HG02571 (cell line): ENCODE results near the gene PARVB.

Experiments
- ATAC-seq: cut with Tn5 transposase; IDR thresholded peaks from one replicate; pipeline ENCODE4 v1.9.1; 2021; ENCODE audit warnings: mild to moderate bottlenecking, moderate library complexity; ENCODE audit not compliant: unreplicated experiment

The PARVB gene

GRCh38 chr22:44130076-44130711, 106.1 kb downstream of the PARVB start:
- ATAC-seq: no peak

GRCh38 chr22:44131412-44131811, 107.3 kb downstream of the PARVB start:
- ATAC-seq: no peak

DNA sequence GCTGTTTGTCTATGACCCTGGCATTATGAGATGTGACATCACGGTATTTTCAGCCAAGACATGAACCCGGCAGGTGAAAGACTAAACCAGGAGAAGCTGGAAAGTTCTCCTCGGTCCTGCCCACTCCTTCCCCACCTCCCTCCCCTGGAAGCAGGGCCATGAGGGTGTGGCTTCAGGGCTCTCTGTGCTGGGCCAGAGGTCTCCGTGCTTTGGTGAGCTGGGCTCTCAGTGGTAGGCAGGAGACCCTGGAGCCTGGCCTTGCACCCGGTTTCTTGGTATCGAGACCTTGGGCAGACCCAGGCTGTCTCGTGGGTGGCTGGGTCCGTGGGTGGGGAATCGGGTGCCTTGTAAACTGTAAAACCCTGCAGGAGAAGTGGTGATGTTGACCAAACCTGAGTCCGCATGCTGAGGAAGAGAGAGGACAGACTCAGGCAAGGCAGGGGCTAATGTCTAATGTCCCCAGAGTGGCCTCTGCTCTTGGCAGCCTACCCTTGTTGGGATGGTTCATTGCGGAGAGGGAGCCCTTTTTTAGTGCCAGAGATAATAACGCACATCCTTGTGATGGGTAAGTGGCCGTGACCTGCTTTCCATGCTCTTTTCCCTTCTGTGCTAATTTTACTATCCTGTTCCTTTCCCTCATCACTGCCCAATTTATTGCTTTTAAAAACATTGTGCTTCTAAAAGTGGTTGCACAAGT, 108.0 kb downstream of the PARVB start:
- ATAC-seq: no peak

DNA sequence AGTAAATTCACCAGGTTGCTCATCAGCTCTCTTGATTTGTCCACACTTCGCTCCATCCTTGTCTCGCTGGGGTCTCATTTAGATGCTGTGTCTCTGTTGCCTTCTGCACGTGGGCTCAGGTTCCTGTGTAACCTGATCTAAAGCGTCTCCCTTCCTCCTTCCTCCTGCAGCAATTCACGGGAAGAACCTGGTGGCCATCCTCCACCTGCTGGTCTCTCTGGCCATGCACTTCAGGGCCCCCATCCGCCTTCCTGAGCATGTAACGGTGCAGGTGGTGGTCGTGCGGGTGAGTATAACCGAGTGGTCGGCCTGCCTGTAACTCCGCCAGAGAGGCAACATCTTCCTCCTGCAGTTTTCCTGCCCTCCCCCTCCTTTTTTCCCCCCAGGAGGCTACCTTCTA, 108.6 kb downstream of the PARVB start:
- no peak for ATAC-seq

DNA sequence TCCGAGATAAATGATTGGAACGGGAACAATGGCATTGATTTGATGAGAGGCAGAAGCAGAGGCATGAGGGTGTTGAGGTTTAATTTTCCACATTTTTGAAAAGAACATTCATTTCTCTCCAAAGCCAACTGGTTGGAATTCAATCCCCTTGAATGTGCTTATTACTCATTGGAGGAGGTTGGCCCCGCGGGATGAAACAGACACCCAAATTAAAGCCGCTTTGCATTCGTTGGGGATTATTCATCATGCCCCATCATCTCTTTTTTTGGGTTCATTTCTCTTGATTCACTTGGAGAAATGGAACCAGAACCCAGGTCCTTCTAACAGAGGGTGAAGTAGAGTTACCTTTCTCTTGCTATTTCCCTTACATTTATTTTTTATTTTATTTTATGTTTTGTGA, 109.1 kb downstream of the PARVB start:
- ATAC-seq: no peak

DNA sequence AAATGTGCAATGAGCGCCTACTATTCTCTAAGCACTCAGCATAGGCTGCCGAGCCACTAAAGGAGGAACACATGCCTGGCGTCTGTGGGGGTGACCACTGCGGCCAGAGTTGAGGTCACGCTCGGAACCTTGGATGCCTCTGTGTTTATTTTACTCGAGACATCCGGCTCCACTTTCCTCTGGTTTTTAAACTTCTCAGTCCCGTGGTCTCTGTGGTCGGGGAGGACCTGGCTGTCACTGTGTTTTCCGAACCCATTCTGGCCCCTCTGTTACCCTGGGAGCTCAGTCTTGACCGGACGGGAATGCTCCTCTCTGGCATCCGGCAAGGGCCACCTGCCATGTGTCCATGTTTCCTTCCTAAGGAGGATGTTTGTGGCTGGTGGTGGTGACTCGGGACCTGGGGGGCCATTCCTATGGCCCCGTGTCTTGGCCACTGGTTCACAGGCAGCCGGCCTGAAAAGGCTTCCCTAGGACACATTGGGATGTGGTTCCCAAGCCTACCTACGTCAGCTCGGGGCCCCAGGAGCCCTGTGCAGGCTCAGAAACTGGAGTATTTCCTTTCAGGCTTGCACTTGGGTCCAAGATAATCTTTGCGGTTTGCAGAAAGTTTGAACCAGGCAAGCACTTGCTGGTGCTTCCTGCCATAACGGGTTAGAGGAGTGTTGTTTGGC, 109.9 kb downstream of the PARVB start:
- no peak for ATAC-seq

- no peak for ATAC-seq
These were observed 112.0 kb downstream of the PARVB start for GRCh38 chr22:44136112-44136511.

GRCh38 chr22:44136786-44137185, 112.7 kb downstream of the PARVB start:
- no peak for ATAC-seq

DNA sequence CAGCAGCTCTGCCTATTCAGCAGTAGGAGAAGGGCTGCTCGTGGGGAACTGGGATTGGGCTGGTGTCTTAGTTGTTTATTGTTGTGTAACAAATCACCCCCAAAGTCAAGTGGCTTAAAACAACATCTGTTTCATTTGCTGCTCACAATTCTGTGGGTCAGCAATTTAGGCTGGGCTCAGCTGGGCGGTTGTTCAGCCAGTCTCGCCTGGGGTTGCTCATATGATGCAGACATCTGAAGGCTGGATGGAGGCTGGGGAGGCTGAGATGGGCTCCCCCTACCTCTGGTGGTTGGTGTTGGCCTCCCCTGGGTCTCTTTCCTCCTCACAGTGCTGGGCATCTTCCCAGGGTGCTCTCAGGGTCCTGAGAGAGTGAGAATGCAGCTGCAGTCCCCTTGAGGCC, 113.3 kb downstream of the PARVB start:
- no peak for ATAC-seq

- ATAC-seq: no peak
These were observed 115.7 kb downstream of the PARVB start for GRCh38 chr22:44139773-44140172.

GRCh38 chr22:44142421-44143104, 118.5 kb downstream of the PARVB start:
- ATAC-seq: no peak

DNA sequence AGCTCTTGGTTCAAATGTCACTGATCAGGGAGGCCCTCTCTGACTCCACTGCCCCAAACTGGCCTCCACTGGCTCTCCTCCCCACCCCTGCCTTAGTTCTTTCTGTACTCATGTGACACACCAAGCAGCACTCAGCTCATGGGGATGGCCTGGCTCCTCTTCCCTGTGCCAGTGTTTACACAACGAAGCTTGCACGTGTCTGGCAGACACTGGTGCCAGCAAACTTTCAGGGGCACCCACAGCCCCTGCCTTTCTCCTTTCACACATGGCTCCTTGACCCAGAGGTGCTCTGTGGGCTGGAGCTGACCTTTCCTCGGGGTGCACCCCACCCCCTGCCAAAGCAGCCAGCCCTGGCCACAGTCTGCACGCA, 119.0 kb downstream of the PARVB start:
- ATAC-seq: no peak

- no peak for ATAC-seq
These were observed 119.5 kb downstream of the PARVB start for GRCh38 chr22:44143579-44143978.

DNA sequence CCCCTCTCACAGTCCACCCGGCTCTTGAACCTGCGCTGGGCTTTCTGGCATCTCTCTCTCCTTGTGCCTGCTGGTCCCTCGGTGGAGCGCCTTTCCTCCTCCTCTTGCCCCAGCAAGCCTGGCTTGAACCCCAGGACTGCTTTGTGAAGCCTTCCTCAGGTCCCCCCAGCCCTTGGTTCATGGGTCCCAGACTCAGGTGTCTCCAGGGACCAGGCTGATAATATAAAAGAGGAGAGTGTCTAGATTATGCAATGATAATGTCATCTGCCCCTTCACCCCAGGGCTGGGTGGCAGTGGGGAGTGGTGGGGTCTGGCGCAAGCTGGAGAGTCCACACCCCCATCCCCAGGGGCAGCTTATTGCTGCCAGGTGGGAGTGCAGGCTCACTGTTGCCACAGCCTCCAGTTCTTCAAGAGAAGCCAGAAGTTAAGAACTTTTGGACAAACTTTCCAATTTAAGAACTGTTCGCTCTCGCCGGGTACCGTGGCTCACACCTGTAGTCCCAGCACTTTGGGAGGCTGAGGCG, 120.0 kb downstream of the PARVB start:
- no peak for ATAC-seq

- ATAC-seq: no peak
These were observed 121.4 kb downstream of the PARVB start for GRCh38 chr22:44145544-44145943.

DNA sequence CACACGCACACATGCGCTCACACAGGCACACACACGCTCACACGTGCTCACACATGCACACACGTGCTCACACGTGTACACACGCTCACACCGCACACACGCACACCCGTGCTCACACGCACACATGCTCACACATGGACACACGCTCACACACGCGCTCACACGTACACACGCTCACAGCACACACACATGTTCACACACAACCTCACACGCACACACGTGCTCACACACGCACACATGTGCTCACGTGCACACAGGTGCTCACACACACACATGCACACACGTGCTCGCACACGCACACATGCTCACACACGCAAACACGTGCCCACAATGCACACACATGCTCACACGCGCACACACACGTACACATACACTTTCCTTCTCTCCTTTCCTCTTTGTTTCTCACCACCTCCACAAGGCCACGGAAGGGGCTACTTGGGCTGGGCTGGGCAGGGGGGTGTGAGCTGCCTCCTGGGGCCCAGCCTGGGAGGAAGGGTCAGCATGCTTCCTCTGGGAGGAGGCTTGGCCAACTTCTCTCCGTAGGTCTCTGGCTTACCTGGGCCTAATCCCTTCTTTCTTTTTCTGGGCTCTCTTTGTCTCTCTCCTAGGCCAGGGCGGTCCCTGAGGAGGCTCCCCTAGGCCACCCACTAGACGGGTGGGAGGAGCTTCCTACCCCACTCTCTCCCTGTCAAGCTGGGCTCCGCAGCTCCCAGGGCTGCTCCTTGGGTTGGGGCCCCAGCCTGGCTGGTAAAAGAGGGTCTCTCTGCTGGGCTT, 122.2 kb downstream of the PARVB start:
- no peak for ATAC-seq

GRCh38 chr22:44147008-44147645, 123.0 kb downstream of the PARVB start:
- ATAC-seq: no peak

DNA sequence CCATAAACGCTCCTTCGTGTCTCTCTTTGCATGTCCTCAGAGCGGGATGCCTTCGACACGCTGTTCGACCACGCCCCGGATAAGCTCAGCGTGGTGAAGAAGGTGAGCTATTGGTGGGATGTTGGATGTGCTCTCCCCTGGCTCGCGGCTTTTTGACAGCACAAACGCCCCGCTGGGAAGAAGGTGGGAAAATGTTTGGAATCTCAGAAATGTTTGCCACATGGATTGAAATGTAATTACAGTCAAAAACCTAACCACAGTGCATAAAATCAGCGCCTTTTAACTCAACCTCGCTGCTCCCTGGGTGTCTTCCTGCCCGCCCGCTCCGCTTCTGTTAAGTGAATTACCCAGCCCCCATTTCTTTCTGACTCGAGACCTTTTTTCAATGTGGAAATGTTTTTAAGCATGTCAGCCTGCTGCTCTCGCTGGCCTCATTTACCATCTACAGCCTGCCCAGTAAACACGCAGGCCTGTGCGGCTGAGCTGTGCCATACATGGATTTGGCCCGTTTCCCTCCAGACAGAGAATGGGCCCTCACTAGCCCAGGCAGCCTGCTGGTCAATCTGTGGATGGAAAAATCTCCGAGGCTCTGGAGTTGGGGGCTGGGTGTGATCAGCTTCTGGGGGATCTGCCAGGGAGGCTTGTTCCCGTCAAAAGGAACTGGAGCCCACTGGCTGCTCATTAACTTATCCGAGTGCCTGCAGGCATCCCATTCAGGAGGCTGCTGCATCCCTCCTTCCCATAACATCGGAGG, 123.9 kb downstream of the PARVB start:
- no peak for ATAC-seq

DNA sequence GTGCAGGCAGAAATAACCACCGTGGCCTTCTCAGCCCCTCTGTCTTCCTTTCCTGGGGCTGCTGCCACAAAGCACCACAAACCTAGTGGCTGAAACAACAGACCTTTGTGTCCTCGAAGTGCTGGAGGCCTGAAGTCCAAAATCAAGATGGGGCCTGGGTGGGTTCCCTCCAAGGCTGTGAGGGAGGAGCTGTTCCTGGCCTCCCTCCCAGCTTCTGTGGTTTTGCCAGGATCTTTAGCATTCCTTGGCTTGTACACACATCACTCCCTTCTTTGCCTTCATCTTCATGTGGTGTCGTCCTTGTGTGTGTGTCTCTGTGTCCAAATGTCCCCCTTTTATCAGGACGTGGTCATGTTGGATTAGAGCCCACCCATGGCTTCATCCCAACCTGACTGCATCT, 127.6 kb downstream of the PARVB start:
- ATAC-seq: no peak

DNA sequence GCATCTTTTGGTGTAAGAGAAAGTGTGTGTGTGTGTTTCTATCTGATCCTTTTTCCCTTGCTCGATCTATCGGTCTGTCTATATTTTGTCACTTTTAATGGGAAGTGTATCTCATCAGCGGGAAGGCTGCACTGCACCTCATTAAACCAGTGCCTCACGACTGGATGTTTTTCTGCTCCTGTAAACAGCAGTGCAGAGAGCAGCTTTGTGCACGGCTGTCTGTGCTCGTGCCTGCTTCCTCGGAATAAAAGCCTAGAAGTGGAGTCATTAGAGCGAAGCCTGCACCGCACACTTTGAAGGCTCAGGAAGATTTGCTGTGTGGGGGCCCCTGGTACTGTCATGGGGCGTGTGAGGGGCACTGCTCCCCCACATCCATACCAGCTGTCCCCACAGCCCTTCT, 129.6 kb downstream of the PARVB start:
- no peak for ATAC-seq
